ENCODE measurements around the gene NOL9. TPM values are rescaled to one million over a fixed set of nuclear protein-coding genes. Genes with fewer than 3 reads are reported as not detected.

The NOL9 gene
- polyA plus RNA-seq, 1 of the 3 experiments (the other 2 are of a cell fraction), result 7.1 TPM

DNA sequence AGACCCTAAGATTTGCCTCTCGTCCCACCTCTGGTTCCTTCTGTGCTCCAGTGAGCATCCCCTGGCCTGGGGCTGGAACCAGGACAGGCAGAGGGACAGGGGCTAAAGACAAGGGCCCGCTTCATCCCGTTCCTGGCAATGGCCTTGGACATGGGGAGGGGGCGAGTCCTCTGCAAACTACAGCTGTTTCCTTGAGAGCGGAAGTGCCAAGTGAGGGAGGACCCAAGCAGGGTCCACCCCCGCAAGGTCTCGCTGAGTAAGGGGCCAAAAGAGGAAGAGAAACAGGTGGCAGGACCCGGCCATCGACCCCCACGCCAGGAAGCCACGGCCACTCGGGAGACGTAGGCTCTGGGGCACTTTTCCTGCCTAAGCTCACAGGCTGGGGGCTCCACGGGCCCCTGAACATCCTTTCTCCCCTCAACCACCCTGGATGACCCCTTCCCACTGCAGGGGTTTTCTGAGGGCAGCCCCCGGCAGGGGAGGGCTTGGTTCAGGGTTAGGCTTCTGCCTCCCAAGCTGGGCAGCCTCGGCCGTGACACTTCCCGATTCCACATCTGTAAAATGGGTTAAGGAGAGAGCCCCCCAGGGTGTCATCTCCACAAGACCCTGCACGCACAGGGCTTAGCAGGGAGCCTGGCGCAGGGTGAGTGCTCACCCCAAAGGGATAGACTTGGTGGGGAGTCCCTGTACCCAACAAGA is 44.9 kb downstream of the NOL9 start:
- no peaks in the 10 kb centered on the region for H3F3A ChIP-seq (replicated peaks; ENCODE audit: insufficient read depth)
- H3K4me2 ChIP-seq, result no peak overlapping the region
- CTCF ChIA-PET, result interaction anchor here (0.5 to 17.4 kb wide), 5 partner anchors 14 to 72 kb away, joined by 3 to 211 read pairs (median 3); partner anchors contain the start of gene PLEKHG5
- H3K9me3 ChIP-seq, result no peaks in the 10 kb centered on the region
- WGBS (ENCODE audit: low lambda C conversion rate), result 74% methylated on average over 4 of the region's 20 CpGs
- H3K4me3 ChIP-seq (ENCODE audit: low read depth in 2 of 2, low read length in 1 of 2), result no peak overlapping the region
- no peak overlapping the region for H2AFZ ChIP-seq (ENCODE audit: low read depth)
- no peaks in the 10 kb centered on the region for H4K20me1 ChIP-seq (ENCODE audit: insufficient read depth)
- peak overlapping the region in 1 of 2 experiments; percentile 93; a peak in 2 of 4 replicates for H3K27ac ChIP-seq (ENCODE audit: low read depth in 2 of 2, low read length in 1 of 2)
- DNase-seq, result peak; percentile 23
- H3K36me3 ChIP-seq (replicated peaks in 1 of 2; ENCODE audit: control insufficient read depth in 1 of 2, insufficient read depth in 2 of 2, low read length in 1 of 2), result no peaks in the 10 kb centered on the region
- H3K79me2 ChIP-seq (ENCODE audit: insufficient read depth), result no peaks in the 10 kb centered on the region
- H3K9me2 ChIP-seq, result no peaks in the 10 kb centered on the region
- peaks cover 0 to 92% of the 10 kb centered on the region in 2 experiments; a peak in 2 of 4 replicates for H3K4me1 ChIP-seq (ENCODE audit: control insufficient read depth in 1 of 2, insufficient read depth in 2 of 2, low read depth in 1 of 2, low read length in 1 of 2)
- no peak overlapping the region for H3K9ac ChIP-seq
- POLR2A ChIA-PET, result interaction anchor here (1.0 to 1.2 kb wide), 3 partner anchors 8 to 10 kb away, joined by 3 to 5 read pairs (median 4); no protein-coding TSS in a partner anchor
- no peak for TF ChIP-seq FOSL2 (IDR thresholded peaks at IDR 0.05; ENCODE audit: borderline replicate concordance, low read depth)
- no peak for TF ChIP-seq RXRA (IDR thresholded peaks at IDR 0.05; ENCODE audit: borderline replicate concordance, low read depth)
- no peak for TF ChIP-seq MEF2A (IDR thresholded peaks at IDR 0.05; ENCODE audit: borderline replicate concordance, low read depth)
- no peak for TF ChIP-seq JUND (IDR thresholded peaks at IDR 0.05)
- TF ChIP-seq, protein P1, sequence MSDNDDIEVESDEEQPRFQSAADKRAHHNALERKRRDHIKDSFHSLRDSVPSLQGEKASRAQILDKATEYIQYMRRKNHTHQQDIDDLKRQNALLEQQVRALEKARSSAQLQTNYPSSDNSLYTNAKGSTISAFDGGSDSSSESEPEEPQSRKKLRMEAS (IDR thresholded peaks at IDR 0.05; ENCODE audit: low read depth), result no peak
- no peak for TF ChIP-seq POLR2AphosphoS5 (IDR thresholded peaks at IDR 0.05; ENCODE audit: low read depth, low read length)
- TF ChIP-seq TAF1 (IDR thresholded peaks at IDR 0.05; ENCODE audit: borderline replicate concordance, low read depth, low read length), result no peak
- TF ChIP-seq, protein P2, sequence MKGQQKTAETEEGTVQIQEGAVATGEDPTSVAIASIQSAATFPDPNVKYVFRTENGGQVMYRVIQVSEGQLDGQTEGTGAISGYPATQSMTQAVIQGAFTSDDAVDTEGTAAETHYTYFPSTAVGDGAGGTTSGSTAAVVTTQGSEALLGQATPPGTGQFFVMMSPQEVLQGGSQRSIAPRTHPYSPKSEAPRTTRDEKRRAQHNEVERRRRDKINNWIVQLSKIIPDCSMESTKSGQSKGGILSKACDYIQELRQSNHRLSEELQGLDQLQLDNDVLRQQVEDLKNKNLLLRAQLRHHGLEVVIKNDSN (IDR thresholded peaks at IDR 0.05; ENCODE audit: borderline replicate concordance, low read depth), result no peak
- no peak for TF ChIP-seq SMC3 (IDR thresholded peaks at IDR 0.05; ENCODE audit: low read depth, low read length)
- TF ChIP-seq, protein P3, sequence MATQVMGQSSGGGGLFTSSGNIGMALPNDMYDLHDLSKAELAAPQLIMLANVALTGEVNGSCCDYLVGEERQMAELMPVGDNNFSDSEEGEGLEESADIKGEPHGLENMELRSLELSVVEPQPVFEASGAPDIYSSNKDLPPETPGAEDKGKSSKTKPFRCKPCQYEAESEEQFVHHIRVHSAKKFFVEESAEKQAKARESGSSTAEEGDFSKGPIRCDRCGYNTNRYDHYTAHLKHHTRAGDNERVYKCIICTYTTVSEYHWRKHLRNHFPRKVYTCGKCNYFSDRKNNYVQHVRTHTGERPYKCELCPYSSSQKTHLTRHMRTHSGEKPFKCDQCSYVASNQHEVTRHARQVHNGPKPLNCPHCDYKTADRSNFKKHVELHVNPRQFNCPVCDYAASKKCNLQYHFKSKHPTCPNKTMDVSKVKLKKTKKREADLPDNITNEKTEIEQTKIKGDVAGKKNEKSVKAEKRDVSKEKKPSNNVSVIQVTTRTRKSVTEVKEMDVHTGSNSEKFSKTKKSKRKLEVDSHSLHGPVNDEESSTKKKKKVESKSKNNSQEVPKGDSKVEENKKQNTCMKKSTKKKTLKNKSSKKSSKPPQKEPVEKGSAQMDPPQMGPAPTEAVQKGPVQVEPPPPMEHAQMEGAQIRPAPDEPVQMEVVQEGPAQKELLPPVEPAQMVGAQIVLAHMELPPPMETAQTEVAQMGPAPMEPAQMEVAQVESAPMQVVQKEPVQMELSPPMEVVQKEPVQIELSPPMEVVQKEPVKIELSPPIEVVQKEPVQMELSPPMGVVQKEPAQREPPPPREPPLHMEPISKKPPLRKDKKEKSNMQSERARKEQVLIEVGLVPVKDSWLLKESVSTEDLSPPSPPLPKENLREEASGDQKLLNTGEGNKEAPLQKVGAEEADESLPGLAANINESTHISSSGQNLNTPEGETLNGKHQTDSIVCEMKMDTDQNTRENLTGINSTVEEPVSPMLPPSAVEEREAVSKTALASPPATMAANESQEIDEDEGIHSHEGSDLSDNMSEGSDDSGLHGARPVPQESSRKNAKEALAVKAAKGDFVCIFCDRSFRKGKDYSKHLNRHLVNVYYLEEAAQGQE (IDR thresholded peaks at IDR 0.05; ENCODE audit: low read depth, low read length), result no peak
- no peak for TF ChIP-seq ELF1 (IDR thresholded peaks at IDR 0.05)
- TF ChIP-seq YY1 (IDR thresholded peaks at IDR 0.05; ENCODE audit: low read depth), result no peak
- no peak for TF ChIP-seq MXI1 (IDR thresholded peaks at IDR 0.05; ENCODE audit: low read depth, low read length)
- no peak for TF ChIP-seq FOXJ3 (CRISPR knock-in tag; IDR thresholded peaks at IDR 0.05)
- no peak for TF ChIP-seq RAD21 (IDR thresholded peaks at IDR 0.05; ENCODE audit: low read length)
- no peak for TF ChIP-seq TEAD4 (IDR thresholded peaks at IDR 0.05; ENCODE audit: borderline replicate concordance, insufficient read depth)
- no peak for TF ChIP-seq IRF3 (IDR thresholded peaks at IDR 0.05; ENCODE audit: low read depth, low read length)
- no peaks in the 10 kb centered on the region for H3K27me3 ChIP-seq (ENCODE audit: insufficient read depth)
